T-helper 1 cell treated with Interleukin-12 subunit alpha and Interleukin-12 subunit beta and Interleukin-4 antibody, amounts not matched to agents 30 μg/mL and 1 μg/mL, for 36 hours (primary cell): ENCODE data around the gene POLR3A.
A peak's percentile ranks its signal among the peaks of the same experiment; 100 is the strongest.

Source experiments
- H3K27ac Mint-ChIP-seq: one replicate; pipeline ENCODE4 v1.8.0; 2021; ENCODE audit warnings: mild to moderate bottlenecking, mixed read lengths
- H3K27me3 Mint-ChIP-seq: one replicate; pipeline ENCODE4 v1.8.0; 2021; ENCODE audit warnings: low read depth, mixed read lengths
- H3K36me3 Mint-ChIP-seq: one replicate; pipeline ENCODE4 v1.8.0; 2021; ENCODE audit warnings: low read depth, mixed read lengths
- H3K4me1 Mint-ChIP-seq: one replicate; pipeline ENCODE4 v1.8.0; 2021; ENCODE audit warnings: low read depth, mixed read lengths
- H3K4me3 Mint-ChIP-seq: one replicate; pipeline ENCODE4 v1.8.0; 2021; ENCODE audit warnings: mild to moderate bottlenecking, moderate library complexity, mixed read lengths
- H3K9me3 Mint-ChIP-seq: one replicate; pipeline ENCODE4 v1.8.0; 2021; ENCODE audit warnings: mixed read lengths

POLR3A gene

GRCh38 chr10:78062296-78062695 lies 33.0 kb upstream of the POLR3A start:
- Mint-ChIP-seq H3K4me1 (peaks cover 28% of the 10 kb centered on the region), H3K27ac (no peak overlapping the region), H3K27me3 (peaks cover 3% of the 10 kb centered on the region), H3K4me3 (peak overlapping the region; percentile 33), H3K36me3 (no peaks in the 10 kb centered on the region), H3K9me3 (no peaks in the 10 kb centered on the region)

- peaks cover 17% of the 10 kb centered on the region for H3K4me1 Mint-ChIP-seq
- no peaks in the 10 kb centered on the region for H3K9me3 Mint-ChIP-seq
- no peaks in the 10 kb centered on the region for H3K36me3 Mint-ChIP-seq
- H3K27ac Mint-ChIP-seq: no peak overlapping the region
- peaks cover 3% of the 10 kb centered on the region for H3K27me3 Mint-ChIP-seq
- H3K4me3 Mint-ChIP-seq: no peak overlapping the region
These were observed 30.8 kb upstream of the POLR3A start for GRCh38 chr10:78059906-78060702.

GRCh38 chr10:78058562-78058961 lies 29.2 kb upstream of the POLR3A start:
- peaks cover 17% of the 10 kb centered on the region for H3K4me1 Mint-ChIP-seq
- no peak overlapping the region for H3K27ac Mint-ChIP-seq
- H3K4me3 Mint-ChIP-seq: no peak overlapping the region
- no peaks in the 10 kb centered on the region for H3K36me3 Mint-ChIP-seq
- no peaks in the 10 kb centered on the region for H3K9me3 Mint-ChIP-seq
- H3K27me3 Mint-ChIP-seq: peaks cover under 1% of the 10 kb centered on the region

GRCh38 chr10:78053211-78053868 lies 24.0 kb upstream of the POLR3A start:
- Mint-ChIP-seq H3K4me1 (peaks cover 5% of the 10 kb centered on the region), H3K27me3 (no peaks in the 10 kb centered on the region), H3K36me3 (no peaks in the 10 kb centered on the region), H3K27ac (no peak overlapping the region), H3K9me3 (no peaks in the 10 kb centered on the region), H3K4me3 (no peak overlapping the region)

DNA sequence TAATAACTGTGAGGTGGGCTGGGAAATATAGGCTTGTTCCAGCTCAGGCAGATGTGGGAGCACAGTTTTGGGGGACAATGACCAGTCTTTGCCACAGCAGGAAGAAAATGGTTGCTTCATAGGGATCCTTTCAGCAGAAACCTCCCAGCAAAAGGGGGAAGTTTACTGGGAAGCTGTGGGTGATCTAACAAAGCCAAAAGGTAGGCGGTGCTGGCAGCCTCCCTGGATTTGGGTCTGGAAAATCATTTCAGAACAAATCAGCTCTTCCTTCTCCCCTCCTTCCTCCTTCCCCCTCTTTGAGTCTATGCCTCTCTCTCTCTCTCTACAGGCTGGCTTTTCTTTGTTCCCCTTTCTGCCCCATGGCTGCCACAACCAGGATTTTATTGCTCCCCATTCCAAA lies 20.5 kb upstream of the POLR3A start:
- Mint-ChIP-seq H3K27me3 (no peaks in the 10 kb centered on the region), H3K36me3 (no peaks in the 10 kb centered on the region), H3K9me3 (no peaks in the 10 kb centered on the region), H3K4me1 (peaks cover 11% of the 10 kb centered on the region), H3K4me3 (no peak overlapping the region), H3K27ac (no peak overlapping the region)

DNA sequence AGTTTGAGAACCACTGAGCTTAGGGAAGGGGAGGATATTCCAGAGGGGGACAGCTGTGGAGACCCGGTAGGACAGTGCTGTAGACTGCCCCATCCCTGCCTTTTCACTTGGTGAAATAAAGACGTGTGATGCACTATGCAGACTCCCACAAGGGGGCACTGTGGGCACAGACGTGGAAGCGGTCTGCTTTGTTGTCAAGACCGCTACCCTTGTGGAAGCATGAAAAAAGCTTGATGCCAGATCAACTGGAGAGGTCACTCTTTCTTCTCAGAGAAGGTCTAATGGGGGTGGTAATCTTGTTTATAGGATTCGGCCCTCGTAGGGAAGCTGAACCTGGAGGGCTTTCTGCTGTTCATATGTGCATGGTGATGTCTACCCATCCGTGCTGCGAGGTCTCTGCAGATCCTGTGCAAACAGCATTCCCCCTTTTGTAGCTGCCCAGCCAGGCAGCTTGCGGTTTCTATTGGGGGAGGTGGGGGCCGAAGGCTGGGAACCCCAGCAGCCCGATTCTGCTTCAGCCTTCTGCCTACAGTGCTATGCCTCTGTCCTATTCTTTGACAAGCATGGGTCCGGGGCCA lies 18.1 kb upstream of the POLR3A start:
- Mint-ChIP-seq H3K36me3 (peaks cover 5% of the 10 kb centered on the region), H3K9me3 (no peaks in the 10 kb centered on the region), H3K4me1 (peaks cover 17% of the 10 kb centered on the region), H3K27ac (no peak overlapping the region), H3K27me3 (no peaks in the 10 kb centered on the region), H3K4me3 (no peak overlapping the region)

GRCh38 chr10:78046711-78047269 lies 17.5 kb upstream of the POLR3A start:
- Mint-ChIP-seq H3K27ac (no peak overlapping the region), H3K27me3 (no peaks in the 10 kb centered on the region), H3K36me3 (peaks cover 9% of the 10 kb centered on the region), H3K4me3 (no peak overlapping the region), H3K4me1 (peaks cover 17% of the 10 kb centered on the region), H3K9me3 (no peaks in the 10 kb centered on the region)

DNA sequence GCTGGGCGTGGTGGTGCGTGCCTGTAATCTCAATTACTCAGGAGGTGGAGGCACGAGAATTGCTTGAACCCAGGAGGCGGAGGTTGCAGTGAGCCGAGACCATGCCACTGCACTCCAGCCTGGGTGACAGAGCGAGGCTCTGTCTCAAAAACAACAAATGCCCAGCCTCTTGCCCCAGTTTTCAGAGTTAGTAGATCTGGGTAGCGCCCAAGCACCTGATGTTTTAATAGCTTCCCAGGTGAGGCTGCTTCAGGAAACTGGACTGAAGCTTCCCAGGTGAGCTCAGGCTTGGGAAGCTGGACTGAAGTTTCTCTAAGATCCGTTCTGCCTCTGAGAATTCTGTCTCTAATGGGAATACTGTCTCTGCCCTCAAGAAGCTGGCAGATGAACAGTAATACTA lies 16.5 kb upstream of the POLR3A start:
- Mint-ChIP-seq H3K27ac (no peak overlapping the region), H3K36me3 (peaks cover 19% of the 10 kb centered on the region)

GRCh38 chr10:78045237-78045636 lies 15.9 kb upstream of the POLR3A start:
- Mint-ChIP-seq H3K4me3 (no peak overlapping the region), H3K4me1 (peaks cover 26% of the 10 kb centered on the region), H3K36me3 (peaks cover 24% of the 10 kb centered on the region), H3K27me3 (no peaks in the 10 kb centered on the region), H3K9me3 (no peaks in the 10 kb centered on the region), H3K27ac (no peak overlapping the region)

More for the DNA sequence above, 16.5 kb upstream of the POLR3A start:
- H3K9me3 Mint-ChIP-seq: no peaks in the 10 kb centered on the region
- no peak overlapping the region for H3K4me3 Mint-ChIP-seq
- peaks cover 25% of the 10 kb centered on the region for H3K4me1 Mint-ChIP-seq
- H3K27me3 Mint-ChIP-seq: no peaks in the 10 kb centered on the region

DNA sequence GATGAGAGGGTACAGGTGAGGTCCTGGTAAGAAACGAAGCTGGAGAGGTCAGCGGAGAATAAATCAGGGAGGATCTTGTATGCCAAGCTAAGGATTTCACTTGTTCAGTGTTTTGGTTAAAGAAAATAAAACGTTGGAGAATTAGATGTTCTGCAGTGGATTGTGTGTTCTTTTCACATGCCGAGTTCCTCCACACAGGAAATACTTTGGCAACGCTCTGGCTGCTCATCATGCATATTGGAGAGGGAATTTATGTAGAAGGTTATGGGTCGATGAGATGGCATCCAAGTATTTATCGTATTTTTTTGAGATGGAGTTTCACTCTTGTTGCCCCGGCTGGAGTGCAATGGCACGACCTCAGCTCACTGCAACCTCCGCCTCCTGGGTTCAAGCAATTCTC lies 15.4 kb upstream of the POLR3A start:
- H3K4me1 Mint-ChIP-seq: peaks cover 29% of the 10 kb centered on the region
- H3K4me3 Mint-ChIP-seq: no peak overlapping the region
- H3K27me3 Mint-ChIP-seq: no peaks in the 10 kb centered on the region
- no peak overlapping the region for H3K27ac Mint-ChIP-seq
- peaks cover 28% of the 10 kb centered on the region for H3K36me3 Mint-ChIP-seq
- H3K9me3 Mint-ChIP-seq: no peaks in the 10 kb centered on the region

- no peak overlapping the region for H3K27ac Mint-ChIP-seq
- peaks cover 33% of the 10 kb centered on the region for H3K36me3 Mint-ChIP-seq
- no peaks in the 10 kb centered on the region for H3K9me3 Mint-ChIP-seq
- H3K4me1 Mint-ChIP-seq: peaks cover 31% of the 10 kb centered on the region
- no peaks in the 10 kb centered on the region for H3K27me3 Mint-ChIP-seq
- H3K4me3 Mint-ChIP-seq: no peak overlapping the region
These were observed 14.9 kb upstream of the POLR3A start for GRCh38 chr10:78044179-78044578.

DNA sequence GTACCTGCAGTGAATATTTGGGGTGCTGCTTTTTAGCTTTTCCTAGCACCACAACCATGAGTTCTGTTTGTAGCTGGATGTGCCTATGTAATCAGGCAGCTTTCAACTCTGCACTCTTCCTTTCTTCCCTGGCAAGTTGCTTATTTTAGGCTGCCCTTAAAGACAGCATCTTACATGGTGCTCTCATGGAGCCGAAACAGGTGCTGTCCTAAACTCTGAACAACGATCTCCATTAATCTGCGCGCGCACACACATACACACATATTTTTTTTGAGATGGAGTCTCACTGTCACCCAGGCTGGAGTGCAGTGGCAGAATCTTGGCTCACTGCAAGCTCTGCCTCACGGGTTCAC lies 13.4 kb upstream of the POLR3A start:
- Mint-ChIP-seq H3K27me3 (no peaks in the 10 kb centered on the region), H3K36me3 (peaks cover 41% of the 10 kb centered on the region), H3K27ac (no peak overlapping the region), H3K9me3 (no peaks in the 10 kb centered on the region), H3K4me1 (peaks cover 33% of the 10 kb centered on the region), H3K4me3 (no peak overlapping the region)

GRCh38 chr10:78042058-78042751 lies 12.9 kb upstream of the POLR3A start:
- Mint-ChIP-seq H3K36me3 (peaks cover 45% of the 10 kb centered on the region), H3K27me3 (no peaks in the 10 kb centered on the region), H3K27ac (no peak overlapping the region), H3K4me3 (no peak overlapping the region), H3K9me3 (no peaks in the 10 kb centered on the region), H3K4me1 (peaks cover 34% of the 10 kb centered on the region)

DNA sequence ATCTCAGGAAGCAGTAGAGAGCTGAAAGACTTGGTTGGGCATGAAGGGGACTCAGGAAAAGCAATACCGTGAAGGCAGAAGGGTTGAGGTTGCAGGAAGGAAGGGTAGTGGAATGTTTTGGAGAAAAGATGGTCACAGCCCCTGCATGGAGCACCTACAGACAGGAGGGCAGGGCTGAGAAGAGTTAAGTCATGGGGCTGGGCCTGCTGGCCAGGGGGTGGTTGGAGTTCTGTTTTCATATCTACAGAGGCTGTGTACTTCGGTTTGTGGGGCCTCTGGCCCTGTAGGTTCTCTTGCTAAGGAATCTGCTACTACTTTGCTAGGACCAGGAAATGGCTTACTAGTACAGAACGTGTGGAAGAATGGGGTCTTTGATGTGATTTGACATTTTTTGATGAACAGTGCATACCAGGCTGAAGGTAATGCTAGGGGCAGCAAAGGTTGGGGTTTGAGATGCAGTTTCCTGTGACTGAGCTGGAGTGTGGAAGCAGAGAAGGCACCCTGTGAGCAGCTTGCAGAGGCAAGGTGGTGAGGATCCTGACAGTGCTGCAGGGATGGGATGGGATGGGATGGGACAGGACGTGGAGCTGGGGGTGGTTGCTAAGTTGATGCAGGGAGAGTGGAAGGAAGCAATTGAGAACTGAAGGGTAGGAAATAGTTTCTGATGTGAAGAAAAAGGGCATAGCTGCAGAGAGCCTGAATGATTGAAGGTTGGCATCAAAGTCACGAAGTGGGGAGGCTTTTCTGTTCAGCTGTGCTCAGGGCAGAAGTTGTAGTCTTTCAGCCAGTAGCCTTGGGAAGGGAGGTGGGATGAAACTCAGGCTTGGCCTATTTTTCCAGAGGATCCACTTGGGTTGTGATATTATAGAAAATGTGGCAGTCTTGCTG lies 12.1 kb upstream of the POLR3A start:
- no peak overlapping the region for H3K4me3 Mint-ChIP-seq
- H3K36me3 Mint-ChIP-seq: peaks cover 51% of the 10 kb centered on the region
- H3K9me3 Mint-ChIP-seq: no peaks in the 10 kb centered on the region
- H3K27ac Mint-ChIP-seq: peak overlapping the region; percentile 8
- H3K4me1 Mint-ChIP-seq: peaks cover 38% of the 10 kb centered on the region
- no peaks in the 10 kb centered on the region for H3K27me3 Mint-ChIP-seq
